Hematopoietic multipotent progenitor cell treated with erythropoietin and hydrocortisone succinate and interleukin-3 and kit ligand, for 8 days (in vitro differentiated cells): ENCODE data around the gene NOL4.

Experiments
- DNase-seq: peaks from one replicate; pipeline ENCODE4 v3.0.0-alpha.2; 2015

NOL4 gene

GRCh38 chr18:34189656-34190435, 34.9 kb downstream of the NOL4 start:
- no peak for DNase-seq
